ENCODE data around the gene TIMM17B. TPM values are rescaled to one million over a fixed set of nuclear protein-coding genes. Genes with fewer than 3 reads are reported as not detected.

TIMM17B gene
- total RNA-seq, 4 donors from 2014 or later, result 13.7 to 34.1 (median 29.4) TPM

- TF ChIP-seq CTCF (IDR thresholded peaks at IDR 0.05), result no peak
- ATAC-seq (ENCODE audit: low FRiP score), result peak; percentile 81
- DNase-seq (ENCODE audit: low spot score), result peak; percentile 46
These were observed 21.2 kb upstream of the TIMM17B start, which contains the start of gene PIM2 for GRCh38 chrX:48918643-48919340. PIM2 (minus strand) TSS chrX:48919024; CDS start chrX:48918834, 190 bp downstream.

GRCh38 chrX:48918301-48918642 is 20.7 kb upstream of the TIMM17B start:
- no peak for TF ChIP-seq CTCF (IDR thresholded peaks at IDR 0.05)
- no peak for ATAC-seq (ENCODE audit: low FRiP score)
- no peak for DNase-seq (ENCODE audit: low spot score)

GRCh38 chrX:48917139-48918001 is 19.8 kb upstream of the TIMM17B start:
- DNase-seq (ENCODE audit: low spot score) (peak; percentile 87), ATAC-seq (ENCODE audit: low FRiP score) (peak; percentile 81)
- TF ChIP-seq CTCF (IDR thresholded peaks at IDR 0.05), result peak in 1 of 3 donors; percentile 29

GRCh38 chrX:48914593-48915493 is 17.3 kb upstream of the TIMM17B start:
- TF ChIP-seq CTCF (IDR thresholded peaks at IDR 0.05), result no peak
- DNase-seq (ENCODE audit: low spot score), result no peak
- no peak for ATAC-seq (ENCODE audit: low FRiP score)

- TF ChIP-seq CTCF (IDR thresholded peaks at IDR 0.05), result no peak
- no peak for DNase-seq (ENCODE audit: low spot score)
These were observed 16.2 kb upstream of the TIMM17B start for GRCh38 chrX:48913605-48914366.

More at GRCh38 chrX:48913605-48914366, 16.2 kb upstream of the TIMM17B start:
- no peak for ATAC-seq (ENCODE audit: low FRiP score)

All from omental fat pad (tissue), 4 donors.